DOHH2 (cell line): ENCODE measurements around the gene H1-8.
"Not testable (repeated sequence)": the region's sequence is repeated elsewhere in the genome, so short reads cannot be mapped to it uniquely, and the experiment has no call there.

Source experiments
- EZH2phosphoT487 ChIP-seq: fragments of 200-600 bp; sonication (generic); IDR thresholded peaks from 2 replicates; pipeline ENCODE4 v1.6.1; 2017; ENCODE audit warnings: borderline replicate concordance, mild to moderate bottlenecking, antibody characterized with exemption, low read length, moderate library complexity, mixed read lengths
- TF ChIP-seq, protein P1 (sequence below): fragments of 200-600 bp; sonication (generic); IDR thresholded peaks from one replicate; pipeline ENCODE4 v1.5.1; 2014; ENCODE audit warnings: antibody characterized with exemption, mild to moderate bottlenecking, low read depth, low read length; ENCODE audit not compliant: poor library complexity, severe bottlenecking

DNA sequence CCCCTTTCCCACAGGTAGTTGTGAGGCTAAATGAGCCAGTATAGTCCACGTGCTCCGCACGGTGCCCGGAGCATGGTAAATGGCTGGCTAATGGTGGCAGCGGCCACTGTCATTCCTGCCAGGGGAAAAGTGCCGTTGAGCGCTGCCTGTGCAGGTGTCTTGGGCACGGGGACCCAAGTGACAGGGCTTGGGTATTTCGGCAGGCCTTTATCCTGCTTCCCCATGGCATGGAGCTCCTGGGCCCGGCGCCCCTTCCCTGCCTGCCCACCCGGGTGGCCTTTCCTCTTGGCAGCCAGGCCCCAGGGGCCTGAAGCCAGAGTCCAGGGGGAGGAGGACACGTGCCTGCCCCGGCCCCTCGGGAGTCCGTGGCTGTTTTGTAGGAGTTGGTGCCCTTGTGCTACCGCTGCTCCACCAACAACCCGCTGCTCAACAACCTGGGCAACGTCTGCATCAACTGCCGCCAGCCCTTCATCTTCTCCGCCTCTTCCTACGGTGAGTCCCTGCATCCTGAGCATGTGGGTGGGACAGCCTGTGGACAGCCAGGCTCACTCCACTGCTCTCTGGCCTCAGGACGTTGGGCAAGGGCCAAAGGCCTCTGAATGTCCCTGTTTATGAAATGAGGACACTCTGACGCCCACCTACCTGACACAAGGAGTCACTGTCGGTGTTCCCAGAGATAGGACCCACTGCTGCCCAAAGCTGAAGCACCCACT, 27.7 kb upstream of the H1-8 start:
- TF ChIP-seq, protein P1, sequence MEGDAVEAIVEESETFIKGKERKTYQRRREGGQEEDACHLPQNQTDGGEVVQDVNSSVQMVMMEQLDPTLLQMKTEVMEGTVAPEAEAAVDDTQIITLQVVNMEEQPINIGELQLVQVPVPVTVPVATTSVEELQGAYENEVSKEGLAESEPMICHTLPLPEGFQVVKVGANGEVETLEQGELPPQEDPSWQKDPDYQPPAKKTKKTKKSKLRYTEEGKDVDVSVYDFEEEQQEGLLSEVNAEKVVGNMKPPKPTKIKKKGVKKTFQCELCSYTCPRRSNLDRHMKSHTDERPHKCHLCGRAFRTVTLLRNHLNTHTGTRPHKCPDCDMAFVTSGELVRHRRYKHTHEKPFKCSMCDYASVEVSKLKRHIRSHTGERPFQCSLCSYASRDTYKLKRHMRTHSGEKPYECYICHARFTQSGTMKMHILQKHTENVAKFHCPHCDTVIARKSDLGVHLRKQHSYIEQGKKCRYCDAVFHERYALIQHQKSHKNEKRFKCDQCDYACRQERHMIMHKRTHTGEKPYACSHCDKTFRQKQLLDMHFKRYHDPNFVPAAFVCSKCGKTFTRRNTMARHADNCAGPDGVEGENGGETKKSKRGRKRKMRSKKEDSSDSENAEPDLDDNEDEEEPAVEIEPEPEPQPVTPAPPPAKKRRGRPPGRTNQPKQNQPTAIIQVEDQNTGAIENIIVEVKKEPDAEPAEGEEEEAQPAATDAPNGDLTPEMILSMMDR = not testable (repeated sequence)
- not testable (repeated sequence) for TF ChIP-seq EZH2phosphoT487
